ENCODE data around the gene USH2A.
"Not testable (repeated sequence)": the region's sequence is repeated elsewhere in the genome, so short reads cannot be mapped to it uniquely, and the experiment has no call there.

Gene USH2A

GRCh38 chr1:216201946-216202345 is 221.3 kb downstream of the USH2A start:
- DNase-seq (ENCODE audit: low read depth) = no peak

GRCh38 chr1:216200941-216201340 is 222.3 kb downstream of the USH2A start:
- DNase-seq (ENCODE audit: low read depth) = no peak

GRCh38 chr1:216194721-216195120 is 228.5 kb downstream of the USH2A start:
- no peak for DNase-seq (ENCODE audit: low read depth)

GRCh38 chr1:216193839-216194443 is 229.3 kb downstream of the USH2A start:
- no peak for DNase-seq (ENCODE audit: low read depth)

- DNase-seq (ENCODE audit: low read depth) = no peak
Observed at GRCh38 chr1:216190438-216190837, 232.8 kb downstream of the USH2A start.

- no peak for DNase-seq (ENCODE audit: low read depth)
Observed at GRCh38 chr1:216186816-216187215, 236.4 kb downstream of the USH2A start.

- no peak for DNase-seq (ENCODE audit: low read depth)
Observed at GRCh38 chr1:216186141-216186540, 237.1 kb downstream of the USH2A start.

- no peak for DNase-seq (ENCODE audit: low read depth)
Observed at GRCh38 chr1:216184126-216184680, 239.0 kb downstream of the USH2A start.

GRCh38 chr1:216183454-216183853 is 239.8 kb downstream of the USH2A start:
- no peak for DNase-seq (ENCODE audit: low read depth)

GRCh38 chr1:216183007-216183406 is 240.2 kb downstream of the USH2A start:
- DNase-seq (ENCODE audit: low read depth) = no peak

GRCh38 chr1:216181590-216181989 is 241.7 kb downstream of the USH2A start:
- no peak for DNase-seq (ENCODE audit: low read depth)

GRCh38 chr1:216178281-216178680 is 245.0 kb downstream of the USH2A start:
- no peak for DNase-seq (ENCODE audit: low read depth)

- DNase-seq (ENCODE audit: low read depth) = no peak
Observed at GRCh38 chr1:216176970-216177369, 246.3 kb downstream of the USH2A start.

- no peak for DNase-seq (ENCODE audit: low read depth)
Observed at GRCh38 chr1:216175714-216176113, 247.5 kb downstream of the USH2A start.

- DNase-seq (ENCODE audit: low read depth) = no peak
Observed at GRCh38 chr1:216173376-216173995, 249.8 kb downstream of the USH2A start.

GRCh38 chr1:216169351-216169750 is 253.9 kb downstream of the USH2A start:
- DNase-seq (ENCODE audit: low read depth) = no peak

GRCh38 chr1:216168546-216168945 is 254.7 kb downstream of the USH2A start:
- no peak for DNase-seq (ENCODE audit: low read depth)

- DNase-seq (ENCODE audit: low read depth) = no peak
Observed at GRCh38 chr1:216154063-216154462, 269.2 kb downstream of the USH2A start.

- DNase-seq (ENCODE audit: low read depth) = no peak
Observed at GRCh38 chr1:216153130-216153529, 270.1 kb downstream of the USH2A start.

GRCh38 chr1:216145451-216146018 is 277.7 kb downstream of the USH2A start:
- not testable (repeated sequence) for DNase-seq (ENCODE audit: low read depth)

- no peak for DNase-seq (ENCODE audit: low read depth)
Observed at GRCh38 chr1:216144661-216145450, 278.4 kb downstream of the USH2A start.

- DNase-seq (ENCODE audit: low read depth) = no peak
Observed at GRCh38 chr1:216142921-216143320, 280.3 kb downstream of the USH2A start.
